Measurements from ENCODE around the gene ESPN.
"Not testable (repeated sequence)": the region's sequence is repeated elsewhere in the genome, so short reads cannot be mapped to it uniquely, and the experiment has no call there.

The ESPN gene

DNA sequence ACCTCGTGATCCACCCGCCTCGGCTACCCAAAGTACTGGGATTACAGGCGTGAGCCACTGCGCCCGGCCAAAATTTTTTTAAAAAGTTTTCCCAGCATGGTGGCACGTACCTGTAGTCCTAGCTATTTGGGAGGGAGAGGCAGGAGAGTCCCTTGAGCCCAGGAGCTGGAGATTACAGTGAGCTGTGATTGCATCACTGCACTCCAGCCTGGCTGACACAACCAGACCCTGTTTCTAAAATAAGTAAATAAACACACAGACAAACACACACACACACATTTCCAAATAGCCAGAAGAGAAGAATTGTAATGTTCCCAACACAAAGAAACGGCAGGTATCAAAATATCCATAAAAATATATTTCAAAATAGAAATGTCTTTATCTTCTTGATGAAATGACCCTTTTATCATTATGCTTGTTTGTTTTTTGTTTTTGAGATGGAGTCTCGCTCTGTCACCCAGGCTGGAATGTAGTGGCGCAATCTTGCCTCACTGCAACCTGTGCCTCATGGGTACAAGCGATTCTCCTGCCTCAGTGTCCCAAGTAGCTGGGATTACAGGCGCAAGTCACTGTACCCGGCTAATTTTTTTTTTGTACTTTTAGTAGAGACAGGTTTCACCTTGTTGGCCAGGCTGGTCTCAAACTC, 14.2 kb upstream of the ESPN start:
- no peak for DNase-seq

- no peak for DNase-seq
These were observed 11.7 kb upstream of the ESPN start for GRCh38 chr1:6412896-6413295.

- peak; percentile 51 for DNase-seq
These were observed 10.1 kb upstream of the ESPN start for GRCh38 chr1:6414443-6414844.

DNA sequence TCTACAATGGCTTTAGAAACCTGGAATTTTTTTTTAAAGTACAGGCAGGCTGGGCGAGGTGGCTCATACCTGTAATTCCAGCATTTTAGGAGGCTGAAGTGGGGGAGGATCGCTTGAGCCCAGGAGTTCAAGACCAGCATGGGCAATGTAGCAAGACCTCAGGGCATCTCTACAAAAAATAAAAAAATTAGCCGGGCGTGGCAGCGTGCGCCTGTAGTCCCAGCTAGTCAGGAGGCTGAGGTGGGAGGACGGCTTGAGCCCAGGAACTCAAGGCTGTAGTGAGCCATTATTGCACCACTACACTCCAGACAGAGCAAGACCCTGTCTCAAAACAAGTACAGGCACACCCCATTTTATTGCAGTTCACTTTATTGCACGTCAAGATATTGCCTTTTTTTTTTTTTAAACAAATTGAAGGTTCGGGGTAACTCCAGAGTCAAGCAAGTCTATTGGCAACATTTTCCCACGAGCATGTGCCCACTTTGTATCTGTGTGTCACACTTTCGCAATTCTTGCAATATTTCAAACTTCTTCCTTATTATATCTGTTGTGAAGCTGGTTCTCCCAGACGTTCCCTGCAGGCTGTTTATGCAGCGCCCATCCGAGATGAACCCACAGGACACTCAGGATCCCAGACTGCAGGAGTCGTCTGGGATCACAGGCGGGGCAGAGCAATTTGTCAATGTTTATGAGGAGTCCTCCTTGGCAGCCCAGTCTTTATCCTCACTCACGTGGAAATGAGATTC, 9.5 kb upstream of the ESPN start:
- DNase-seq: no peak

DNA sequence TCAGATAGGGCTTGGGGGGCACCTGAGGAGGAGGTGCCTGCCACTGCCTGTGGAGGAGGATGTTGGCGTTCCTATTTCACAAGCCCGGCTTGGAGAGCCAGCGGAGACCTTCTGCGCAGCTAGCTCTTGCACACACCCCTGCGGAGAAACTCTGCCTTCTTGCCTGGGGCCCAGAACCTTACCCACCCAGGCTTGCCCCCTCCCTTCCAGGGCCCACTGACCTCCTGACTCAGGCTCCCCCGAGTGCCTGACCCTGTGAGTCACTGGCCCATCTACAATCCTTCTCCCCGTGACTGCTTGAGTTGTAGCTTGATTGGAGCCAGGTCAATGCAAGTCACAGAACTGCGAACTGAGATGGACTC, 8.3 kb upstream of the ESPN start:
- no peak for DNase-seq

DNA sequence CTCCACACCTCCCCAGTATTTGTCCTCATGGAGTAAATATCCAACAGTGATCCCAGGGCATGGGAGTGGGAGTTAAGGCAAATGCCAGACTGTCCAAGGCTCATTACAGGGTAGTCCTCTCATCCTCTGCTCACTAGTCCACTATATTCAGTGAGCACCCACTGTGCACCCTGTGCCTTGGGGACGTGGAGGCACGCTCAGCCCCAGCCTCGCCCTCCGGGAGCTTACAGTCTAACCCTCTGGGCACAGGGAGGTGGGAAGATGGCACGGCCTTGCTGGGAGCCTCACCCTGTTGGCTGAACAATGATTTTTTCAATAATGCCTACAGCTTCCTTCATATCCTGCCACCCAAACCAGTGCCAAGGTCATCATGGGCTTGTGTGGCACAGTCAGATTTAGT, 7.7 kb upstream of the ESPN start:
- no peak for DNase-seq

DNA sequence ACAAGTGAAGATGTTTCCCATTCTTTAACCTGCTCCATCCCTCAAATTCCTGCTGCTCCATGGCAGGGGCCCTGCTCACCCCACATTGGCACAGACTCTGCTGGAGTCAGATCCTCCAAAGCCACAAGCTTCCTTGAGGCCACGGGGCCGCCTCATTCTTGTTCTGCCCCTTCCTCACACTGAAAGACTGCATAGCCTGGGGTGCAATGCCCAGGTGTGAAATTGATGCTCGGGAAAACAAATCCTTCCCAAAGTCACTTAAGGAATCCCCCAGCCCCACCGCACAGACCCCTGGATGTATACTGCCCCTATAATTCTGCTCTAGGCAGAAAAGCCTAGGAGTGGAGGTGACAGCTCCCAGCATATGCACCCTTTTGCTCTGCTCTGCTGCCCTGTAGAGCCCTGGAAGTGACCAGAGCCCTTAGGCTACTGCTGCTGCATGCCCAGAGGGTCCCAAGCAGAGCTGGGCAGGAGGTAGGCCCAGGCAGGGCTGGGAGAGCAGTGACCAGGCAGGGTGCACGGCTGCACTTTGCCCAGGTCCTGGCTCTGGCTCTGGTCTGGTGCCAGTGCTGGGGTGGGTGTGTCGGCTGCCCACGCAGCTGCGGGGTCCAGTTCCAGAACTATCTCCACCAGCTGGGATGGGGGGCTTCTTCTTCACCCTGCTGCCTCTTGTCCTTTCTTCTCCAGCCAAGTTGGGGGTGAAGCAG, 6.5 kb upstream of the ESPN start:
- DNase-seq: no peak

- no peak for DNase-seq
These were observed 5.7 kb upstream of the ESPN start for GRCh38 chr1:6418668-6419396.

DNA sequence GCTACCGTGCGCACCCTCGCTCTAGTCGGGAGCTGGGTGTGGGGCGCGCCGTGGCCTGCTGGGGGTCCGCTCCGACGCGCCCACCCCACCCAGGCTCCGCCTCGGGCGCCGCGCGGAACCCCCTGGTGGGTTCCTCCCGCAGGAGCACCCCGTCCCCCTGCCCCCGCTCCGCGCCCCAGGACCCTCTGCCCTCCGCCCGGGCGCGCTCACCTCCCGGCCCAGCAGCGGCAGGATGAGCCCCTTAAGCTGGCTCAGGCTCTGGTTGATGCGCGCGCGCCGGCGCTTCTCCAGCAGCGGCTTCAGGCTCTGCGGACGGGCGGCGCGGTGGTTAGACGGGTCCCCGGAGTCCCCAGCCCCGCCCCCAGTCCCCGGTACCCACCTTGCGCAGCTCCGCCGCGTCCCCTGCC, 5.2 kb upstream of the ESPN start:
- DNase-seq: no peak

DNA sequence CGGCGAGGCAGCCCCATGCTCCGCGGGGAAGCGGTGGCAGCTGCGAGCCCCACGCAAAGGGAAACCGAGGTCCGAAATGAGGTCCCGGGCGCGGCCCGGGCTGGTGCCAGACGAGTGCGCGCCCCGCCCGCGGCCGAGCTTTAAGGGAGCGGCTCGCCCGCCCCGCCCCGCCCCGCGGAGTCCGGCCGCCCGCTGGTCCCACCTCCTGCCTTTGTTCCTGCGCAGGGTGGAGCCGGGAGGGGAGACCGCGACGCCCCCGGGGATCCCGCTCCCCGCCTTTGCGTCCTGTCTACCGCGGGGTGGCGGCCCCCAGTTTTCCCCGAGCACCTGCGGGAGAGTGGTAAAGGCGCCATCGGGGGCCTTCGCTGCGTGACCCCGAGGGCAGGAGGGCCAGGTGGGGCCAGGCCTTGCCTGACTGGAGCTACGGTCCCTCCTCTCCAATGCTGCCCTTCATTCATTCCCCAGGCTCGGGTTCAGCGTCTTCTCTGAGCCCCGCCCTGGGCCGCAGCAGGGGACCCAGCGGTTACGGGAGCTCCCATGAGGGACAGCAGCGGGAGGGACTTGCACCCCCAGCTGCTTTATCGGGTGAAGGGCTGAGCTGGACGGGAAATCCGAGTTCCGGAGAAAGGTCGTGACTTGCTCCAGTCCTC, 4.6 kb upstream of the ESPN start, which contains the start of gene HES2:
Gene HES2 (minus strand): TSS at position 116 of the 650 bp plus-strand sequence. CDS start 99 bp downstream, at position 17.
- no peak for DNase-seq

DNA sequence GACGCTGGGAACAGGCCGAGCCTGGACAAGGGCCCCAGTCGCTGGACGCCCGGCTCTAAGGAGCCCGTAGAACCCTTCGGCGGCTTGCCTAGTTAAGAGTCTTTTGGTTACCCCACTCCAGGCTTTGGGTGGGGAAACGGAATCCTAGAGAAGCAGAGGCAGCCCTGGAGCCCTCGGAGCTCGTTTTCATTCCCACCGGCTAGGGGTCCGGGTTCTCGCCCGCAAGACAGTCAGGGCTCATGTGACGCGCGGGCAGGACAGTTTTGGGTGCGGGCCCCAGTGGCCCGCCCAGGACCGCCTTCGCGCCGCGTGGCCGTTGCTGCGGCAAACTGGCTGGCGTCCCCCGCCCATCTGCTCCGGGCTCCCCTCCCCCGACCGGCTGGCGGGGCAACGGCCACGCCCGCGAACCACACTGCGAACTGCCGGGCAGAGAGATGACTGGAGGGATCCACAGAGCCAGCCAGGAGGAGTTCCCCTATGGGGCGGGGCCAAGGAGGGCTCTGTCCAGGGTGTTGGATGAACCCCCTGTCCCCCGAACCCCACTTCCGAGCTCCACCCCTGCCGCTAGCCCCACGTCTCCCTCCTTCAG, 4.0 kb upstream of the ESPN start:
- DNase-seq: no peak

- DNase-seq: no peak
These were observed 3.3 kb upstream of the ESPN start for GRCh38 chr1:6421266-6421665.

DNA sequence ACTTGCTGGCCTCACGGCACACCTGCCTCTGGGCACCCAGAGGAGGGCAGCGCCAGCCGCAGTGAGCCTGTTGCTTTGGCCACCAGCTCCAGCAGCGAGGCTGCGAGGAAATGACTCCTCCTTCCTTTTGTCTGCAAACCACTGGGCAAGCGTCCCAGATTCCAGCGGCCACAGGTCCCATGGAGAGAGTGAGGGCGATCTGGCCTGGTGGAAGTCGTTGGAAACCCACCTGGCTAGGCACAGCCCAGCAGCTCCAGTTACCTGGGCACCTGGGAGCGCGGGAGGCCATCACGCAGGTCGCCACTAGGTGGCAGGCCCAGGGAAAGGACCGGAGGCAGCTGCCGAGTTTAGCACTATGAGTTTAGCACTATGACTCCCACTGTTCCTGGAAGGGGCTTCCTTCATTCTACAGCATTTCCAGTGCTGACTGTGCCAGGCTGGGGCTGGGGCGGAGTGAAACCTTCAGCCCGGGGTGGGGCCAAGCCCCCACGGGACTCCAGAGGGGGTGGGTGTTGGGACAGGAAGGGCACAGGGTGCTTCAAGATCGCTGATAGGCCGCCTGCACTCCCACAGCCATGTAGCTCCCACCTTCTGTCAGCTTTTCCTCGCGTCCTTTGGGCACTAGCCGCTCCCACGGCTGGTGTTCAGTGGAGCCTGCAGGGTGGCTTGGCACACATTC, 1.1 kb upstream of the ESPN start:
- DNase-seq: peak; percentile 11

GRCh38 chr1:6424000-6424565, 493 bp upstream of the ESPN start:
- no peak for DNase-seq

DNA sequence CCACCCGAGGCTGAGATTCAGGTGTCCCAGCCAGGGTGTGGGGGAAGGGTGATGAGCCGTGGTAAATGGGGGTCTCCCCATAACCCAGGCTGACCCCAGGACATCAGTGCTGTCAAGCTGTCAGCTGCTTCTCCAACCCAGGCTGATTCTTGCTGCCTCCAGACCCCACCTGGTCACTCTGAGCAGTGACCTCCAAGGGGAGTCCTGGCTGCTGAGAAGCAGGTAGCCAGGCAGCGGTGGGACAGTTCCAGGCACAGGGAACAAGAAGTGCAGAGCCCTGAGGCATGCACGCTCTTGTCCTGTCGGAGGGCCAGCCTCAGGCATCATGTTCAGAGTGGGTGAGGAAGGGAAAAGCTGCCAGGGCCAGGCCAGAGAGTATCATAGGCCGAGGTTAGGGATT, 1.1 kb downstream of the ESPN start:
- DNase-seq: no peak

GRCh38 chr1:6426277-6426971, 1.8 kb downstream of the ESPN start:
- no peak for DNase-seq

- no peak for DNase-seq
These were observed 2.4 kb downstream of the ESPN start for GRCh38 chr1:6426972-6427350.

GRCh38 chr1:6427441-6428390, 3.1 kb downstream of the ESPN start:
- DNase-seq: no peak

DNA sequence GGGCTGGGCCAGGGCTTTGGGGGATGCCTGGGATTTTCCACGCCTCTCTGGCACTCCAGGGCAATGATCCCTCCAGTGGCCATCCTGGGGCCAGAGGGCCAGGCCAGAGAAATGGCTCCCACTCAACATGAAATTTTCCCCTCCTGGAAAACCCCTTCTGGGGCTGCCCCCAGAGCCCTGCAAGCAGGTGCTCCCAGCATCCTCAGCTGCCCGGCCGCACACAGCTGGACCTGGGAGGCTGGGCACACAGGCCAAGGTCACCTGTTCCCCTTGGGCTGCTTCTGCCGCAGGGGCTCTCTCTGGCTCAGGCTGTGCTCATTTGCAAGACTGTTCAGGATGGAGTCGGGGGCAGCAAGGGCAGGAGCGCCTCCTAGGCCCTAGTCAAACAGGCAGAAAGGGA, 3.9 kb downstream of the ESPN start:
- not testable (repeated sequence) for DNase-seq

All from fibroblast of skin of abdomen (primary cell).